OCI-LY7 (cell line): Measurements from ENCODE around the gene MAGI1. TPM values are rescaled to one million over a fixed set of nuclear protein-coding genes. Genes with fewer than 3 reads are reported as not detected.

Source experiments
- BruUV-seq: library from RNA; stranded (reverse); fragments of 400-500 nt; replicated peaks from 2 replicates; lab custom pipeline; 2021; lab: Mats Ljungman, UMichigan
- CTCF ChIA-PET: fragments of 300-600 bp; sonication (Branson Sonifier 250); formaldehyde crosslinking; loops from one replicate; lab custom pipeline; 2022; ENCODE audit warnings: antibody characterized with exemption; ENCODE audit not compliant: unreplicated experiment; lab: Charles Lee
- POLR2A ChIA-PET: fragments of 300-600 bp; sonication (Branson Sonifier 250); formaldehyde crosslinking; loops from one replicate; lab custom pipeline; 2022; ENCODE audit warnings: antibody characterized with exemption; lab: Charles Lee
- DNase-seq: peaks from one replicate; pipeline ENCODE4 v3.0.0-alpha.2; 2015; ENCODE audit warnings: low spot score
- H2AFZ ChIP-seq: fragments of 200-600 bp; sonication (generic), shearing (Covaris generic); 2 replicates; pipeline ENCODE4 v1.6.1; 2014; ENCODE audit warnings: mild to moderate bottlenecking, antibody characterized with exemption, low read length, moderate library complexity
- H3K27ac ChIP-seq: fragments of 200-600 bp; sonication (generic); 2 replicates; pipeline ENCODE4 v1.5.1; 2014; ENCODE audit warnings: mixed run types, low read depth, mild to moderate bottlenecking, moderate library complexity, low read length, inconsistent platforms; ENCODE audit not compliant: poor library complexity, severe bottlenecking
- H3K36me3 ChIP-seq: fragments of 200-600 bp; sonication (generic); 2 replicates; pipeline ENCODE4 v1.6.1; 2014; ENCODE audit warnings: mild to moderate bottlenecking, antibody characterized with exemption, low read length, moderate library complexity, mixed read lengths; ENCODE audit not compliant: insufficient read depth
- H3K4me1 ChIP-seq: fragments of 200-600 bp; sonication (generic); 2 replicates; pipeline ENCODE4 v1.5.1; 2014; ENCODE audit warnings: mild to moderate bottlenecking, low read length; ENCODE audit not compliant: insufficient read depth, poor library complexity, severe bottlenecking
- H3K4me2 ChIP-seq: fragments of 200-600 bp; sonication (generic); 2 replicates; pipeline ENCODE4 v1.6.1; 2014; ENCODE audit warnings: mild to moderate bottlenecking, low read length
- H3K4me3 ChIP-seq: fragments of 200-600 bp; sonication (generic); 2 replicates; pipeline ENCODE4 v1.5.1; 2014; ENCODE audit warnings: mild to moderate bottlenecking, low read depth, low read length; ENCODE audit not compliant: poor library complexity, severe bottlenecking
- H3K79me2 ChIP-seq: fragments of 200-600 bp; sonication (generic); 2 replicates; pipeline ENCODE4 v1.6.1; 2016; ENCODE audit warnings: low read depth, mild to moderate bottlenecking, low read length, moderate library complexity, mixed read lengths; ENCODE audit not compliant: insufficient read depth
- H3K9me2 ChIP-seq: fragments of 200-600 bp; sonication (generic); 2 replicates; pipeline ENCODE4 v1.6.1; 2016; ENCODE audit warnings: mild to moderate bottlenecking, low read length, mixed read lengths; ENCODE audit not compliant: insufficient read depth
- H3K9me3 ChIP-seq: fragments of 200-600 bp; sonication (generic); 2 replicates; pipeline ENCODE4 v1.6.1; 2014; ENCODE audit warnings: mild to moderate bottlenecking, mixed run types, low read length, mixed read lengths
- H4K20me1 ChIP-seq: fragments of 200-600 bp; sonication (generic); 2 replicates; pipeline ENCODE4 v1.6.1; 2014; ENCODE audit warnings: mild to moderate bottlenecking, antibody characterized with exemption, low read length, moderate library complexity, mixed read lengths; ENCODE audit not compliant: insufficient read depth
- CTCF ChIP-seq: fragments of 200-600 bp; sonication (generic); conservative IDR thresholded peaks from 2 replicates; pipeline ENCODE4 v1.5.1; 2014; ENCODE audit warnings: mild to moderate bottlenecking, antibody characterized with exemption, low read length, moderate library complexity, mixed read lengths
- EZH2phosphoT487 ChIP-seq: fragments of 200-600 bp; sonication (generic); IDR thresholded peaks from 2 replicates; pipeline ENCODE4 v1.6.1; 2018; ENCODE audit warnings: low read depth, borderline replicate concordance, mild to moderate bottlenecking, mixed run types, antibody characterized with exemption, low read length, moderate library complexity, mixed read lengths
- intact Hi-C: fragments of 100-400 bp; cut with micrococcal nuclease; formaldehyde crosslinking; loops from one replicate; pipeline ENCODE4 v1.10.0; 2022; ENCODE audit not compliant: unreplicated experiment
- total RNA-seq, 2 experiments: library from RNA; depleted of rRNA in 1 of 2; stranded (reverse); fragments of >200 nt in 1 of 2; shearing (Covaris generic) in 1 of 2; gene quantifications; 2 replicates each; pipeline ENCODE4 v1.2.3, GENCODE V29; 2014 to 2022

MAGI1 gene
- total RNA-seq, 2 experiments from 2014 or later: 0.63 to 2.5 TPM

- POLR2A ChIA-PET: interaction anchor here (0.7 kb wide), 2 partner anchors 229 to 388 kb away, joined by 3 read pairs; no protein-coding TSS in a partner anchor
- TF ChIP-seq EZH2phosphoT487 (no peak), CTCF (no peak)
- CTCF ChIA-PET: no interaction called here
These were observed 310.6 kb downstream of the MAGI1 start for GRCh38 chr3:65728138-65728537.

DNA sequence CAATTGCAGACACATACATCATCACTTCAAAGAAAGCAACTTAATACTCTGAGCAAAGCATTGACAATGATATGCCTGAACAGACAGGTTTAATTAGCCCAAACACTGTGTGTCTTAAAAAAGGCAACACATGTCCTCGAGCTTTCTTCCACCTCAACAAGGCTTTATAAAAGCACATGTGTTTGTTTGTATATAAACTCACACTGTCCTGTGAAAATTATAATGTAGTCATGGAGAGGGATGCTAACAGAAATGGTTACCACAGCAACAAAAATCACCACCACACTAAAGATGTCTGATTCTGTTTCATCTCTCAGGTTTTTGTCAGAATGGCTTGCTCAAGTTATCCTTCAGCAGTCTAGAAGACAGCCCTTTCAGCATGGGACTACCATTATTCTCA is 314.7 kb downstream of the MAGI1 start:
- Histone ChIP-seq H3K4me2 (no peak overlapping the region), H3K9me2 (no peaks in the 10 kb centered on the region), H2AFZ (no peak overlapping the region), H3K79me2 (no peaks in the 10 kb centered on the region), H3K9me3 (no peaks in the 10 kb centered on the region), H3K36me3 (no peaks in the 10 kb centered on the region), H3K4me3 (no peak overlapping the region), H3K4me1 (no peaks in the 10 kb centered on the region), H3K27ac (no peak overlapping the region), H4K20me1 (no peaks in the 10 kb centered on the region)
- TF ChIP-seq CTCF (no peak), EZH2phosphoT487 (no peak)
- intact Hi-C loops: no loop called here
- POLR2A ChIA-PET: no interaction called here
- no peak for DNase-seq
- CTCF ChIA-PET: no interaction called here
- BruUV-seq: no TSS peak

More at GRCh38 chr3:65728138-65728537, 310.6 kb downstream of the MAGI1 start:
- no peaks in the 10 kb centered on the region for H3K9me2 ChIP-seq
- no peaks in the 10 kb centered on the region for H3K79me2 ChIP-seq
- no peaks in the 10 kb centered on the region for H3K36me3 ChIP-seq
- H3K9me3 ChIP-seq: no peaks in the 10 kb centered on the region
- H4K20me1 ChIP-seq: no peaks in the 10 kb centered on the region
- no TSS peak for BruUV-seq
- intact Hi-C loops: no loop called here
- DNase-seq: no peak
- no peaks in the 10 kb centered on the region for H3K4me1 ChIP-seq
- H3K4me2 ChIP-seq: no peak overlapping the region
- H3K4me3 ChIP-seq: no peak overlapping the region
- H3K27ac ChIP-seq: no peak overlapping the region
- H2AFZ ChIP-seq: no peak overlapping the region

GRCh38 chr3:65723011-65723410 is 315.7 kb downstream of the MAGI1 start:
- POLR2A ChIA-PET: interaction anchor here (0.6 kb wide), 1 partner anchor 17 kb away, joined by 3 read pairs; no protein-coding TSS in a partner anchor
- no peak for DNase-seq
- Histone ChIP-seq H2AFZ (no peak overlapping the region), H3K4me2 (no peak overlapping the region), H3K79me2 (no peaks in the 10 kb centered on the region), H4K20me1 (no peaks in the 10 kb centered on the region), H3K4me3 (no peak overlapping the region), H3K36me3 (no peaks in the 10 kb centered on the region), H3K9me2 (no peaks in the 10 kb centered on the region), H3K27ac (no peak overlapping the region), H3K4me1 (no peaks in the 10 kb centered on the region), H3K9me3 (no peaks in the 10 kb centered on the region)
- TF ChIP-seq EZH2phosphoT487 (no peak), CTCF (no peak)
- CTCF ChIA-PET: no interaction called here
- intact Hi-C loops: no loop called here
- BruUV-seq: no TSS peak
